Common myeloid progenitor, CD34-positive (primary cell): ENCODE results near the gene CHSY3.

Experiments used
- CTCF ChIA-PET: fragments of 350-600 bp; sonication (Branson Sonifier 250); formaldehyde crosslinking; loops from one replicate; lab custom pipeline; 2021; ENCODE audit warnings: antibody characterized with exemption; lab: Charles Lee
- POLR2A ChIA-PET: fragments of 350-600 bp; sonication (Branson Sonifier 250); formaldehyde crosslinking; loops from one replicate; lab custom pipeline; 2021; ENCODE audit warnings: antibody characterized with exemption; lab: Charles Lee
- DNase-seq, 3 donors: peaks; one replicate each; pipeline versions ENCODE4 v3.0.0 to v3.0.0-alpha.2; 2013
- H3K27ac ChIP-seq, 2 experiments: 1 replicate in 1 of 2; 2 replicates in 1 of 2; pipeline ENCODE4 v1.7.0; 2013; ENCODE audit warnings: inconsistent platforms in 2 of 2, low read length in 2 of 2, mild to moderate bottlenecking in 2 of 2, low read depth in 1 of 2, moderate library complexity in 1 of 2; ENCODE audit not compliant: severe bottlenecking in 2 of 2, insufficient read depth in 1 of 2, poor library complexity in 1 of 2
- H3K27me3 ChIP-seq, 5 experiments: replicated peaks in 2 of 5; 1 replicate in 3 of 5; 2 replicates in 2 of 5; pipeline versions ENCODE4 v1.6.1 to v1.7.0; 2013; ENCODE audit warnings: low read length in 4 of 5, mild to moderate bottlenecking in 2 of 5, moderate library complexity in 2 of 5, inconsistent platforms in 1 of 5; ENCODE audit not compliant: insufficient read depth in 5 of 5, control insufficient read depth in 4 of 5
- H3K36me3 ChIP-seq, 4 experiments: 1 replicate in 2 of 4; 2 replicates in 2 of 4; pipeline versions ENCODE4 v1.6.1 to v1.7.0; 2013; ENCODE audit warnings: low read length in 3 of 4, control low read depth in 1 of 4, mild to moderate bottlenecking in 1 of 4; ENCODE audit not compliant: control insufficient read depth in 4 of 4, insufficient read depth in 4 of 4
- H3K4me1 ChIP-seq, 4 experiments: 1 replicate in 3 of 4; 2 replicates in 1 of 4; pipeline versions ENCODE4 v1.6.1 to v1.7.1; 2013; ENCODE audit warnings: low read length in 3 of 4, mild to moderate bottlenecking in 3 of 4, control low read depth in 1 of 4, inconsistent platforms in 1 of 4, moderate library complexity in 1 of 4; ENCODE audit not compliant: control insufficient read depth in 4 of 4, insufficient read depth in 4 of 4; ENCODE audit errors: control extremely low read depth in 1 of 4
- H3K4me3 ChIP-seq, 7 experiments: 1 replicate in 4 of 7; 2 replicates in 3 of 7; pipeline versions ENCODE4 v1.5.1 to v1.7.0; 2013; ENCODE audit warnings: mild to moderate bottlenecking in 7 of 7, low read length in 6 of 7, moderate library complexity in 6 of 7, inconsistent platforms in 2 of 7, low read depth in 2 of 7, control low read depth in 1 of 7; ENCODE audit not compliant: insufficient read depth in 4 of 7, control insufficient read depth in 1 of 7; ENCODE audit errors: extremely low read depth in 1 of 7
- H3K9me3 ChIP-seq, 5 experiments: 1 replicate in 4 of 5; 2 replicates in 1 of 5; pipeline versions ENCODE4 v1.6.1 to v1.7.1; 2013; ENCODE audit warnings: low read length in 4 of 5, mild to moderate bottlenecking in 2 of 5, inconsistent platforms in 1 of 5, low read depth in 1 of 5, moderate library complexity in 1 of 5; ENCODE audit not compliant: control insufficient read depth in 4 of 5, insufficient read depth in 2 of 5; ENCODE audit errors: control extremely low read depth in 1 of 5
- WGBS: methylation state at CpG from one replicate; pipeline ENCODE4 v1.1.5; 2013; ENCODE audit not compliant: insufficient coverage; 5-methylcytosine and 5-hydroxymethylcytosine counted together

Gene CHSY3

DNA sequence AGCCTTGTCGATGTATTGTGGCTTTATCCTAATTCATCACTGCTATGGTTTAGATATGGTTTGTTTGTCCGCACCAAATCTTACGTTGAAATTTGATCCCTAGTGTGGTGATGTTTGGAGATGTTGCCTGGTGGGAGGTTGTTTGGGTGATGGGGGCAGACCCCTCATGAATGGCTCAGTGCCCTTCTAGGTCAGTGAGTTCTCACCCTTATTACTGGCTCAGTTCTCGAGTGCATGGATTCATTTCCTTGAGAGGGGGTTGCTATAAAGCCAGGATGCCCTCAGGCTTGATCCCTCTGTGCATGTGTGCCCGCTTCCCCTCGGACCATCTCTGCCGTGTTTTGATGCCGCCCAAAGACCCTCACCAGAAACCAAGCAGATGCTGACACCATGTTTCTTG is 114.4 kb downstream of the CHSY3 start:
- Histone ChIP-seq H3K9me3 (peaks cover 0 to 4% (median 0%) of the 10 kb centered on the region in 5 experiments), H3K4me3 (no peak overlapping the region), H3K27me3 (no peaks in the 10 kb centered on the region), H3K36me3 (no peaks in the 10 kb centered on the region), H3K27ac (no peak overlapping the region), H3K4me1 (no peaks in the 10 kb centered on the region)
- no peak for DNase-seq
- WGBS, result 96% methylated on average over 5 of the region's 8 CpGs
- POLR2A ChIA-PET, result no interaction called here
- CTCF ChIA-PET, result no interaction called here

DNA sequence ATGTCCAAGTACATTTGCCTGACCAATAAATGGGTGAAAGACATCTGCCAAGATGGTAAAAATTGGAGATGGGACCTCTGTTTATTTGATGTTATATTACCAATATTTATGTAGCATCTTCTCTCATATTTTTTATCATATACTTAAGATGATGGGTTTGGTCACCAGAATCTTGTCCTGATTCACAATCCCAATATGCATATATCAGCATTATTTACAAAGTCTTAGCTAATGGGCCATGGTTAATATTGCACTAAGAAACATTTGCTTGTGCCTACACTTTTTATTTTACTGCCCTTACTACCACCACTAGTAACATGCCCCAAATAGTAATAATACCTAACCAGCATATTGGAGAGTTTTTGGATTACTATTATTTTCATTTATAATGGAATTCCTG is 116.7 kb downstream of the CHSY3 start:
- Histone ChIP-seq H3K4me3 (no peak overlapping the region), H3K4me1 (no peaks in the 10 kb centered on the region), H3K9me3 (no peaks in the 10 kb centered on the region), H3K27me3 (no peaks in the 10 kb centered on the region), H3K36me3 (no peaks in the 10 kb centered on the region), H3K27ac (no peak overlapping the region)
- POLR2A ChIA-PET, result no interaction called here
- DNase-seq, result no peak
- CTCF ChIA-PET, result no interaction called here

DNA sequence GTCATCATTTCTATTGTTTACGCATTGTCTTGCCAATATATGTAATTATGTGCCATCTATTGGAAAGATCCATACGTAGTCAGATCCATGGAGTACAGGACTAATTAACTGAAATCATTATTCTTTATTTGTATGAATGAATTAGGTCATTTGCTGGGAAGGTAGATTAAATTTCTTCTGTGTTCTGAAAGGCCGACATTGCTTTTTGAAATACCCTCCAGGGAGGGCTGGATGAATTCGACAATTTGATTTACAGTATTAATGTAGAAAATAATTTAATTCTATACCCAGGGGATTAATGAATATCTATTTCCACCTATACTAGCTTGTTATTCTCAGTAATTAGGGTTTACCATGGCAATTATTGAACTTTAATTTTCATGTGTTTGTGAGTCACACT is 117.6 kb downstream of the CHSY3 start:
- ChIA-PET CTCF (no interaction called here), POLR2A (no interaction called here)
- H3K9me3 ChIP-seq, result no peaks in the 10 kb centered on the region
- H3K27me3 ChIP-seq, result no peaks in the 10 kb centered on the region
- no peak overlapping the region for H3K27ac ChIP-seq
- WGBS, result no CpG with 5 or more reads among the region's 4 CpGs
- no peak for DNase-seq
- no peak overlapping the region for H3K4me3 ChIP-seq
- H3K4me1 ChIP-seq, result no peaks in the 10 kb centered on the region
- H3K36me3 ChIP-seq, result no peaks in the 10 kb centered on the region

DNA sequence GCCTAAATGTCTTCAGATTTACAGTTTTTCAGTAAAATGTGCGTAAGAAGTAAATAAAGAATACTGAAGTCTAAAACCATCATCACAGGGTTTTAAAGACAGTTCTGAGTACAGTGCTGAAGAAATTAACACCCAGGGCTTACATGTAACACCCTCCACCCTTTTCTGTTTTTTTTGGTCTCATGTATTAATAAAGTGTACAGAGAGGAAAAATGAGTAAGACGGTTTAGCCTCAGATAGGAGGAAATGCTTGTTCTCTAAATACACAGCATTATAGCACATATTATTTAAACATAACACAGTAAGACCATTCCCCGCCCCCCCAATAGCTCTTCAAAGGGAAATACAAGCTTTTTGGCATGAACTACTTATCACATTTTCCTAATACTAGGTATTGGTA is 119.3 kb downstream of the CHSY3 start:
- Histone ChIP-seq H3K36me3 (no peaks in the 10 kb centered on the region), H3K4me1 (no peaks in the 10 kb centered on the region), H3K4me3 (no peak overlapping the region), H3K27me3 (no peaks in the 10 kb centered on the region), H3K27ac (no peak overlapping the region), H3K9me3 (no peaks in the 10 kb centered on the region)
- no peak for DNase-seq
- ChIA-PET CTCF (no interaction called here), POLR2A (no interaction called here)
- 100% methylated on average over 2 of the region's 3 CpGs for WGBS

DNA sequence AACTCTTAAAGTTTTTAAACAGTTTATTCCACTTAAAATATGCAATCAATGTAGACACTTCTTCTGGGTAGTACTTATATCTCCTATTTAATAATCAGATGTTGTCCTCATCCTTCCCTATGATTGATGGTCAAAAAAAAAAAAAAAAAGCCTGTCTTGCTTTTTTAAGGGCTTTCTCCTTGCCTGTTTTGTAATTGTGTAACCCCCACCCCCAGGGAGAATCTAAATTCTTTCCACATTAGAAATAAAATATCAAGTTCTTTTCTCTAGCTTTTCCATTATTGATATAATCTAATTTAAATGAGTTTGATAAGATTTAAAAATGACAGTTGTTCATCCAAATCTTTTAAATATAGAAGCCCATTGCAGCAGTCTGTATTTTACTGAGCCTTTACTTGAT is 119.7 kb downstream of the CHSY3 start:
- ChIA-PET POLR2A (no interaction called here), CTCF (interaction anchor here (0.7 kb wide), 1 partner anchor 663 kb away, joined by 4 read pairs; no protein-coding TSS in a partner anchor)
- Histone ChIP-seq H3K4me3 (no peak overlapping the region), H3K36me3 (no peaks in the 10 kb centered on the region), H3K27me3 (no peaks in the 10 kb centered on the region), H3K4me1 (no peaks in the 10 kb centered on the region), H3K27ac (no peak overlapping the region), H3K9me3 (no peaks in the 10 kb centered on the region)
- no peak for DNase-seq

DNA sequence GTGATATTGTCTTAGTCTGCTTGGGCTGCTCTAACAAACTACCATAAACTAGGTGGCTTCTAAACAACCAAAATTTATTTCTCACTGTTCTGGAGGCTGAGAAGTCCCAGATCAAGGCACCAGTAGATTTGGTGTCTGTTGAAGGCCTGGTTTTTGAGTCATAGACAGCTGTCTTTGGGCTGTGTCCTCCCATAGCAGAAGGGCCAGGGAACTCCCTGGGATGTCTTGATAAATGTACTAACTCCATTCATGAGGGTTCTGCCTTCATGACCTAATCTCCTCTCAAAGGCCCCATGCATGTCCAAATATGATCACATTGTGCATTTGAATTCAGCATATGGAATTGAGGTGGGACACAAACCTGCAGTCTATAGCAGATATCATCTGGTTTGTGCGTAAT is 121.2 kb downstream of the CHSY3 start:
- POLR2A ChIA-PET, result no interaction called here
- DNase-seq, result no peak
- Histone ChIP-seq H3K27me3 (no peaks in the 10 kb centered on the region), H3K4me1 (no peaks in the 10 kb centered on the region), H3K9me3 (no peaks in the 10 kb centered on the region), H3K36me3 (no peaks in the 10 kb centered on the region), H3K27ac (no peak overlapping the region), H3K4me3 (no peak overlapping the region)
- WGBS, result 100% methylated on average over 1 of the region's 1 CpG
- CTCF ChIA-PET, result no interaction called here

DNA sequence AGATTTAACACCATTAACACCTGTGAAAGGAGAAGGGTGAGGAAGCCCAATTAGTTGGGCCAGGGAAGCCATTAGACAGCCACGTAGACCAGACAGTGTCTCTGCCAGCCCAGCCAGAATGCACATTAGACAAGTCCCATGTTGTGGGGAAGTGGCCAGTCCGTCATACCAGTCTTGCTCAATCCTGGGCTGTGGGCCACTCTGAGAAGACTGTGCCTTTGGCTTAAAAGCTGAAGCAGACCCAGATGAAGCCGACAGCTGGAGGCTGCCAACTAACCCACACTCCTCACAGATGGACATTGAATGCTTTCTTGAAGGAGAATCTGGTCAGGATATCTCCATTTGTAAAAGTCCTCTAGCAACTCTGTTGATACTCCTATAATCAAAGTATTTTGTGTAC is 128.5 kb downstream of the CHSY3 start:
- H3K4me1 ChIP-seq, result no peaks in the 10 kb centered on the region
- H3K27me3 ChIP-seq, result no peaks in the 10 kb centered on the region
- 100% methylated on average over 1 of the region's 3 CpGs for WGBS
- ChIA-PET POLR2A (no interaction called here), CTCF (no interaction called here)
- no peak overlapping the region for H3K4me3 ChIP-seq
- H3K36me3 ChIP-seq, result no peaks in the 10 kb centered on the region
- H3K27ac ChIP-seq, result no peak overlapping the region
- no peaks in the 10 kb centered on the region for H3K9me3 ChIP-seq
- no peak for DNase-seq
